K562 (cell line): ENCODE results near the gene MYMX. TPM values are rescaled to one million over a fixed set of nuclear protein-coding genes. Genes with fewer than 3 reads are reported as not detected.
A peak's percentile ranks its signal among the peaks of the same experiment; 100 is the strongest.

Experiments
- CHD1 ChIP-seq: fragments of 200-600 bp; sonication (generic); IDR thresholded peaks from one replicate; pipeline ENCODE4 v1.6.1; 2012; ENCODE audit warnings: mild to moderate bottlenecking, moderate library complexity, low read length, inconsistent platforms
- KLF13 ChIP-seq: fragments of 450-650 bp; IDR thresholded peaks from 2 replicates; pipeline ENCODE4 v1.6.1; 2016; ENCODE audit warnings: missing genetic modification characterization, low read depth, mild to moderate bottlenecking, missing compliant biosample characterization, moderate library complexity, borderline replicate concordance
- NFE2 ChIP-seq: IDR thresholded peaks from 2 replicates; pipeline ENCODE4 v1.6.1; 2014; ENCODE audit warnings: antibody characterized with exemption, low read depth
- RB1 ChIP-seq: fragments of 450-650 bp; IDR thresholded peaks from 2 replicates; pipeline ENCODE4 v1.6.1; 2017; ENCODE audit warnings: low read depth, mild to moderate bottlenecking
- SPI1 ChIP-seq: IDR thresholded peaks from 2 replicates; pipeline ENCODE4 v1.6.1; 2011; ENCODE audit warnings: low read depth, low read length, control low read depth, borderline replicate concordance
- polyA plus RNA-seq, 8 experiments: library from polyadenylated mRNA; depleted of rRNA in 4 of 8; stranded (reverse) in 5 of 8; unstranded in 3 of 8; fragments of >200 nt; fragmentation: Nextera tagmentation in 2 of 8; fragmentation: Illumina TruSeq in 1 of 8; extraction: Ambion mirVana in 2 of 8; extraction: Trizol in 1 of 8; gene quantifications; 2 replicates each; pipeline versions ENCODE4 v1.2.1 to v1.2.3, GENCODE V29; 2011 to 2014; ENCODE audit warnings: inconsistent platforms in 1 of 8, missing spikeins in 1 of 8
- total RNA-seq, 7 experiments: library from RNA; depleted of rRNA in 6 of 7; stranded (reverse); fragments of >200 nt in 6 of 7; fragmentation: Illumina TruSeq in 2 of 7; extraction: Trizol in 2 of 7; gene quantifications; 2 replicates each; pipeline versions ENCODE4 v1.2.1 to v1.2.3, GENCODE V29; 2011 to 2021; ENCODE audit warnings: low replicate concordance in 1 of 7
- TF ChIP-seq, protein P1 (sequence below), 2 experiments: fragments of 450-650 bp; IDR thresholded peaks; 2 replicates each; pipeline ENCODE4 v1.6.1; 2018; ENCODE audit warnings: mild to moderate bottlenecking in 2 of 2, low read depth in 1 of 2; ENCODE audit not compliant: partially characterized antibody in 2 of 2
- TF ChIP-seq, protein P2 (sequence below), 2 experiments: fragments of 450-650 bp in 1 of 2; sonication (generic) in 1 of 2; formaldehyde crosslinking in 1 of 2; IDR thresholded peaks; 2 replicates each; pipeline versions ENCODE4 v1.7.1 to v1.9.0; 2016 to 2022; ENCODE audit warnings: inconsistent platforms in 1 of 2, mild to moderate bottlenecking in 1 of 2, missing genetic modification reagents in 1 of 2
- TF ChIP-seq, protein P3 (sequence below): fragments of 200-800 bp; sonication (Bioruptor generic); IDR thresholded peaks from 2 replicates; pipeline ENCODE4 v1.6.1; 2017; ENCODE audit warnings: missing genetic modification characterization, missing compliant biosample characterization
- TF ChIP-seq, protein P4 (sequence below): fragments of 250-450 bp; sonication (Bioruptor Pico); IDR thresholded peaks from 2 replicates; pipeline ENCODE4 v1.4.0; 2020; ENCODE audit warnings: mild to moderate bottlenecking, moderate library complexity

MYMX gene
- total and polyA plus RNA-seq, 9 of the 15 experiments (the other 6 are each of a cell fraction or from before 2014, with no cell fraction given): 0.12 TPM; not detected in 8

DNA sequence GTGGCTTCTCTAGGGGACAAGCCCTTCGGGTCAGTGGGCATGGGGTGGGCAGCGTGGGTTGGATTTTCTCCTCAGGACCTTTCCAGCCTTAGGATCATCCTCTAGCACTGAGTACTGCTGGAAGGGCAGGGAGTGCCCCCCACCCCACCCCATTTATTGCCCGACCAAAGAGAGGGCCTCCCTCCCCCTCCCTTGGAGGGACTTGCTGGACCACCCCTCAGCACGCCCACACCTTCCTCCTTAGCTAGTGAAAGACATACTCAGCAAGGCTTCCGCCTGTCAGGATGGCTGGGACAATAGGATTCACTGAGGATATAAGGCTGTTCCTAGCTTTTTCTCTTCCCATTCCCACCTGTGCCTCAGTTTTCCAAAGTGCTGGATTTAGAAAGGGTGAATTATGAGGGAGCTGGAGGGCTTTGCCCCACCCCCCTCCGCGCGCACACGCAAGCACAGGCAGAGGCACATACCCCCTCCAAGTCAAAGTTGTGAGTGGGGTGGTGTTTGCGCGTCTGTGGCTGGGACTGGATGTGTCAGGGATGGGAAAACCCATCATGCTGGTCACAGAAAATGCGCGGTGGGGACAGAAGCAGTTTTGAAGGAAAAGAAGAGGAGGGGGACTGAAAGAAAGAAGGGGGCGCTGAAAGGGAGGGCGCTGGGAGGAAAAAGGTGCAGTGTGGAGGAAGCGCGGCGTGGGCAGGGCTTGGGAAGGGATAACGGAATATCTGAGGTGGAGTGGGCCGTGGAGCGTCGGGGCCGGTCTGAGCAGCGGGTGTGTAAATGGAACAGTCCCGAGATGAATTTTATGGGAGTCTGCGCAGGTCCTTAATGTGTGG is 6.0 kb downstream of the MYMX start (continued):
- TF ChIP-seq, protein P1, sequence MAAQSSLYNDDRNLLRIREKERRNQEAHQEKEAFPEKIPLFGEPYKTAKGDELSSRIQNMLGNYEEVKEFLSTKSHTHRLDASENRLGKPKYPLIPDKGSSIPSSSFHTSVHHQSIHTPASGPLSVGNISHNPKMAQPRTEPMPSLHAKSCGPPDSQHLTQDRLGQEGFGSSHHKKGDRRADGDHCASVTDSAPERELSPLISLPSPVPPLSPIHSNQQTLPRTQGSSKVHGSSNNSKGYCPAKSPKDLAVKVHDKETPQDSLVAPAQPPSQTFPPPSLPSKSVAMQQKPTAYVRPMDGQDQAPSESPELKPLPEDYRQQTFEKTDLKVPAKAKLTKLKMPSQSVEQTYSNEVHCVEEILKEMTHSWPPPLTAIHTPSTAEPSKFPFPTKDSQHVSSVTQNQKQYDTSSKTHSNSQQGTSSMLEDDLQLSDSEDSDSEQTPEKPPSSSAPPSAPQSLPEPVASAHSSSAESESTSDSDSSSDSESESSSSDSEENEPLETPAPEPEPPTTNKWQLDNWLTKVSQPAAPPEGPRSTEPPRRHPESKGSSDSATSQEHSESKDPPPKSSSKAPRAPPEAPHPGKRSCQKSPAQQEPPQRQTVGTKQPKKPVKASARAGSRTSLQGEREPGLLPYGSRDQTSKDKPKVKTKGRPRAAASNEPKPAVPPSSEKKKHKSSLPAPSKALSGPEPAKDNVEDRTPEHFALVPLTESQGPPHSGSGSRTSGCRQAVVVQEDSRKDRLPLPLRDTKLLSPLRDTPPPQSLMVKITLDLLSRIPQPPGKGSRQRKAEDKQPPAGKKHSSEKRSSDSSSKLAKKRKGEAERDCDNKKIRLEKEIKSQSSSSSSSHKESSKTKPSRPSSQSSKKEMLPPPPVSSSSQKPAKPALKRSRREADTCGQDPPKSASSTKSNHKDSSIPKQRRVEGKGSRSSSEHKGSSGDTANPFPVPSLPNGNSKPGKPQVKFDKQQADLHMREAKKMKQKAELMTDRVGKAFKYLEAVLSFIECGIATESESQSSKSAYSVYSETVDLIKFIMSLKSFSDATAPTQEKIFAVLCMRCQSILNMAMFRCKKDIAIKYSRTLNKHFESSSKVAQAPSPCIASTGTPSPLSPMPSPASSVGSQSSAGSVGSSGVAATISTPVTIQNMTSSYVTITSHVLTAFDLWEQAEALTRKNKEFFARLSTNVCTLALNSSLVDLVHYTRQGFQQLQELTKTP (IDR thresholded peaks at IDR 0.05; ENCODE audit: low read depth in 1 of 2, partially characterized antibody in 2 of 2): no peak
- TF ChIP-seq SPI1 (no peak), KLF13 (tag) (no peak), RB1 (no peak), CHD1 (no peak), NFE2 (no peak)
- TF ChIP-seq, protein P2, sequence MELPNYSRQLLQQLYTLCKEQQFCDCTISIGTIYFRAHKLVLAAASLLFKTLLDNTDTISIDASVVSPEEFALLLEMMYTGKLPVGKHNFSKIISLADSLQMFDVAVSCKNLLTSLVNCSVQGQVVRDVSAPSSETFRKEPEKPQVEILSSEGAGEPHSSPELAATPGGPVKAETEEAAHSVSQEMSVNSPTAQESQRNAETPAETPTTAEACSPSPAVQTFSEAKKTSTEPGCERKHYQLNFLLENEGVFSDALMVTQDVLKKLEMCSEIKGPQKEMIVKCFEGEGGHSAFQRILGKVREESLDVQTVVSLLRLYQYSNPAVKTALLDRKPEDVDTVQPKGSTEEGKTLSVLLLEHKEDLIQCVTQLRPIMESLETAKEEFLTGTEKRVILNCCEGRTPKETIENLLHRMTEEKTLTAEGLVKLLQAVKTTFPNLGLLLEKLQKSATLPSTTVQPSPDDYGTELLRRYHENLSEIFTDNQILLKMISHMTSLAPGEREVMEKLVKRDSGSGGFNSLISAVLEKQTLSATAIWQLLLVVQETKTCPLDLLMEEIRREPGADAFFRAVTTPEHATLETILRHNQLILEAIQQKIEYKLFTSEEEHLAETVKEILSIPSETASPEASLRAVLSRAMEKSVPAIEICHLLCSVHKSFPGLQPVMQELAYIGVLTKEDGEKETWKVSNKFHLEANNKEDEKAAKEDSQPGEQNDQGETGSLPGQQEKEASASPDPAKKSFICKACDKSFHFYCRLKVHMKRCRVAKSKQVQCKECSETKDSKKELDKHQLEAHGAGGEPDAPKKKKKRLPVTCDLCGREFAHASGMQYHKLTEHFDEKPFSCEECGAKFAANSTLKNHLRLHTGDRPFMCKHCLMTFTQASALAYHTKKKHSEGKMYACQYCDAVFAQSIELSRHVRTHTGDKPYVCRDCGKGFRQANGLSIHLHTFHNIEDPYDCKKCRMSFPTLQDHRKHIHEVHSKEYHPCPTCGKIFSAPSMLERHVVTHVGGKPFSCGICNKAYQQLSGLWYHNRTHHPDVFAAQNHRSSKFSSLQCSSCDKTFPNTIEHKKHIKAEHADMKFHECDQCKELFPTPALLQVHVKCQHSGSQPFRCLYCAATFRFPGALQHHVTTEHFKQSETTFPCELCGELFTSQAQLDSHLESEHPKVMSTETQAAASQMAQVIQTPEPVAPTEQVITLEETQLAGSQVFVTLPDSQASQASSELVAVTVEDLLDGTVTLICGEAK (IDR thresholded peaks at IDR 0.05): 0 out of 2 replicates have a peak, but pooled peaks have one; percentile 41
- TF ChIP-seq, protein P2 (CRISPR knock-in tag; IDR thresholded peaks at IDR 0.05): no peak
- TF ChIP-seq, protein P3, sequence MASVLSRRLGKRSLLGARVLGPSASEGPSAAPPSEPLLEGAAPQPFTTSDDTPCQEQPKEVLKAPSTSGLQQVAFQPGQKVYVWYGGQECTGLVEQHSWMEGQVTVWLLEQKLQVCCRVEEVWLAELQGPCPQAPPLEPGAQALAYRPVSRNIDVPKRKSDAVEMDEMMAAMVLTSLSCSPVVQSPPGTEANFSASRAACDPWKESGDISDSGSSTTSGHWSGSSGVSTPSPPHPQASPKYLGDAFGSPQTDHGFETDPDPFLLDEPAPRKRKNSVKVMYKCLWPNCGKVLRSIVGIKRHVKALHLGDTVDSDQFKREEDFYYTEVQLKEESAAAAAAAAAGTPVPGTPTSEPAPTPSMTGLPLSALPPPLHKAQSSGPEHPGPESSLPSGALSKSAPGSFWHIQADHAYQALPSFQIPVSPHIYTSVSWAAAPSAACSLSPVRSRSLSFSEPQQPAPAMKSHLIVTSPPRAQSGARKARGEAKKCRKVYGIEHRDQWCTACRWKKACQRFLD (CRISPR knock-in tag): no peak
- TF ChIP-seq, protein P4, sequence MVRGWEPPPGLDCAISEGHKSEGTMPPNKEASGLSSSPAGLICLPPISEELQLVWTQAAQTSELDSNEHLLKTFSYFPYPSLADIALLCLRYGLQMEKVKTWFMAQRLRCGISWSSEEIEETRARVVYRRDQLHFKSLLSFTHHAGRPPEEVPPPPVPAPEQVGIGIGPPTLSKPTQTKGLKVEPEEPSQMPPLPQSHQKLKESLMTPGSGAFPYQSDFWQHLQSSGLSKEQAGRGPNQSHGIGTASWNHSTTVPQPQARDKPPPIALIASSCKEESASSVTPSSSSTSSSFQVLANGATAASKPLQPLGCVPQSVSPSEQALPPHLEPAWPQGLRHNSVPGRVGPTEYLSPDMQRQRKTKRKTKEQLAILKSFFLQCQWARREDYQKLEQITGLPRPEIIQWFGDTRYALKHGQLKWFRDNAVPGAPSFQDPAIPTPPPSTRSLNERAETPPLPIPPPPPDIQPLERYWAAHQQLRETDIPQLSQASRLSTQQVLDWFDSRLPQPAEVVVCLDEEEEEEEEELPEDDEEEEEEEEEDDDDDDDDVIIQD (CRISPR knock-in tag): no peak
